ENCODE results near the gene LLGL1. TPM values are rescaled to one million over a fixed set of nuclear protein-coding genes. Genes with fewer than 3 reads are reported as not detected.

LLGL1 gene
- total and polyA plus RNA-seq, 2 donors from 2014 or later: 8.0 to 13.7 TPM

DNA sequence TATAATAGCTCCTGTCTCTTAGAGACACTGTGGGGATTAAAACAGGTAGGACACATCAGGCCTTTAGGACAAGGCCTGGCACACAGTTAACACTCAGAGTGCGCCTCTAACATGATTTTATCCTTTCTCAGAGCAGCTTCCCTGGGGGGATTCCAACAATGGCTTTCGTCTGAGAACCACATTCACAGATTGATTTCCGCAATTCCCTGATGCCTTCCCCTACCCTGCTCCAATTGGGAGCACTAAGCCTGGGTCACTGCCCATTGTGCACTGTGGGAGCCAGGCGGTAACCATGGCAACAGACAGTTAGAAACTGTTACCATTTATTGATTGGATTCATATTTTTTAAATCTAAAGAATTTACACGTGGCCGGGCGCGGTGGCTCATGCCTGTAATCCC is 47.7 kb upstream of the LLGL1 start:
- no peak for FAIRE-seq
- Histone ChIP-seq H3K27me3 (ENCODE audit: control insufficient read depth, insufficient read depth, low read length) (no peaks in the 10 kb centered on the region), H3K36me3 (ENCODE audit: control insufficient read depth in 2 of 3, insufficient read depth in 3 of 3, low read length in 3 of 3) (no peaks in the 10 kb centered on the region), H3K4me3 (ENCODE audit: low read length in 3 of 3) (no peak overlapping the region), H3K27ac (ENCODE audit: low read depth in 2 of 2, low read length in 2 of 2) (no peak overlapping the region), H3K9me3 (ENCODE audit: control insufficient read depth in 2 of 3, insufficient read depth in 1 of 3, low read length in 3 of 3) (no peaks in the 10 kb centered on the region), H3K4me1 (ENCODE audit: control insufficient read depth in 2 of 3, insufficient read depth in 2 of 3, low read depth in 1 of 3, low read length in 3 of 3) (peaks cover 0 to 6% (median 5%) of the 10 kb centered on the region in 3 donors), H3K9ac (ENCODE audit: low read length in 3 of 3) (no peak overlapping the region)
- no peak for DNase-seq
- intact Hi-C loops (cut with DNase I): no loop called here
- TF ChIP-seq, protein P1, sequence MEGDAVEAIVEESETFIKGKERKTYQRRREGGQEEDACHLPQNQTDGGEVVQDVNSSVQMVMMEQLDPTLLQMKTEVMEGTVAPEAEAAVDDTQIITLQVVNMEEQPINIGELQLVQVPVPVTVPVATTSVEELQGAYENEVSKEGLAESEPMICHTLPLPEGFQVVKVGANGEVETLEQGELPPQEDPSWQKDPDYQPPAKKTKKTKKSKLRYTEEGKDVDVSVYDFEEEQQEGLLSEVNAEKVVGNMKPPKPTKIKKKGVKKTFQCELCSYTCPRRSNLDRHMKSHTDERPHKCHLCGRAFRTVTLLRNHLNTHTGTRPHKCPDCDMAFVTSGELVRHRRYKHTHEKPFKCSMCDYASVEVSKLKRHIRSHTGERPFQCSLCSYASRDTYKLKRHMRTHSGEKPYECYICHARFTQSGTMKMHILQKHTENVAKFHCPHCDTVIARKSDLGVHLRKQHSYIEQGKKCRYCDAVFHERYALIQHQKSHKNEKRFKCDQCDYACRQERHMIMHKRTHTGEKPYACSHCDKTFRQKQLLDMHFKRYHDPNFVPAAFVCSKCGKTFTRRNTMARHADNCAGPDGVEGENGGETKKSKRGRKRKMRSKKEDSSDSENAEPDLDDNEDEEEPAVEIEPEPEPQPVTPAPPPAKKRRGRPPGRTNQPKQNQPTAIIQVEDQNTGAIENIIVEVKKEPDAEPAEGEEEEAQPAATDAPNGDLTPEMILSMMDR (IDR thresholded peaks at IDR 0.05; ENCODE audit: borderline replicate concordance, extremely low read depth, insufficient read depth): no peak

DNA sequence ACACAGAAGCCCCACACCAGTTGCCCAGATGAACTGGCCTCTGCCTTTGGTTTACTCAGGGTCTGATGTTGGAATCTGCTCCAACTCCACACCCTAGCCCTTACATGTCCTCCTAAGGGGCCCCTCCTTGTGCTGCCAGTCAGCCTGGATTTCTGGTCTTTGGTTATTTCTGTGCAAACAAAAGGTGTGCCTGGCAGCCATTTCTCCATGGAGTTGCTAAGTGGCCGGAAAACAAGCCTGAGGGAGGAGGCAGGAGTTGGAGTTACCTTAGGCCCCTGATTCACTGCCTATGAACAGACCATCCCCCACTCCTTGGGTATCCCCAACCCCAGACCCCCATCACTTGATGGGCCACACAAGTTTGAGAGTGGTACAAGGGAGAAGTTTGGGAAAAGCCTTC is 46.2 kb upstream of the LLGL1 start:
- intact Hi-C loops (cut with DNase I): no loop called here
- no peaks in the 10 kb centered on the region for H3K9me3 ChIP-seq (ENCODE audit: control insufficient read depth in 2 of 3, insufficient read depth in 1 of 3, low read length in 3 of 3)
- TF ChIP-seq, protein P1 (IDR thresholded peaks at IDR 0.05; ENCODE audit: borderline replicate concordance, extremely low read depth, insufficient read depth): no peak
- H3K9ac ChIP-seq (ENCODE audit: low read length in 3 of 3): no peak overlapping the region
- H3K27ac ChIP-seq (ENCODE audit: low read depth in 2 of 2, low read length in 2 of 2): no peak overlapping the region
- no peaks in the 10 kb centered on the region for H3K27me3 ChIP-seq (ENCODE audit: control insufficient read depth, insufficient read depth, low read length)
- no peak for FAIRE-seq
- no peak for DNase-seq
- no peaks in the 10 kb centered on the region for H3K36me3 ChIP-seq (ENCODE audit: control insufficient read depth in 2 of 3, insufficient read depth in 3 of 3, low read length in 3 of 3)
- H3K4me3 ChIP-seq (ENCODE audit: low read length in 3 of 3): no peak overlapping the region
- H3K4me1 ChIP-seq (ENCODE audit: control insufficient read depth in 2 of 3, insufficient read depth in 2 of 3, low read depth in 1 of 3, low read length in 3 of 3): peaks cover 0 to 6% (median 5%) of the 10 kb centered on the region in 3 donors

DNA sequence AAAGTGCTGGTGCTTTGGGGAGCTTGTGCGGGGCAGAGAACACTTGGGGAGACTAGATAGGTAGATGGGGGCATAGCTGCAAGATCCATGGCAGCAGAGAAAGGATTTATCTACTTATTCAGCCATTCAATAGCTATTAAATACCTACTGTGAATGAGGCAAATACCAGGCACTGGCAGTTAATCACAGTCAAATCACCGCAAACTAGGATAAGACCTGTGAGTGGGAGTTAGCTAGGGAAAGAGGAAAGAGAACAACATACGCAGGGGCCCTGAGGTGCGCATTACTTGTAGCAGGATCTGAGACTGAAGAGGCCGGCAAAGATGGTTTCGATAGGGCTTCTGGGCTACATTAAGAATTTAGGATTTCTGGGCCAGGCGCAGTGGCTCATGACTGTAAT is 45.6 kb upstream of the LLGL1 start:
- Histone ChIP-seq H3K4me1 (ENCODE audit: control insufficient read depth in 2 of 3, insufficient read depth in 2 of 3, low read depth in 1 of 3, low read length in 3 of 3) (peaks cover 0 to 6% (median 5%) of the 10 kb centered on the region in 3 donors), H3K27ac (ENCODE audit: low read depth in 2 of 2, low read length in 2 of 2) (no peak overlapping the region), H3K4me3 (ENCODE audit: low read length in 3 of 3) (no peak overlapping the region), H3K9me3 (ENCODE audit: control insufficient read depth in 2 of 3, insufficient read depth in 1 of 3, low read length in 3 of 3) (no peaks in the 10 kb centered on the region), H3K27me3 (ENCODE audit: control insufficient read depth, insufficient read depth, low read length) (no peaks in the 10 kb centered on the region), H3K36me3 (ENCODE audit: control insufficient read depth in 2 of 3, insufficient read depth in 3 of 3, low read length in 3 of 3) (no peaks in the 10 kb centered on the region), H3K9ac (ENCODE audit: low read length in 3 of 3) (no peak overlapping the region)
- FAIRE-seq (no peak), DNase-seq (peak in 2 of 5 donors; percentile 58 to 59)
- intact Hi-C loops (cut with DNase I): no loop called here
- TF ChIP-seq, protein P1 (IDR thresholded peaks at IDR 0.05; ENCODE audit: borderline replicate concordance, extremely low read depth, insufficient read depth): no peak

DNA sequence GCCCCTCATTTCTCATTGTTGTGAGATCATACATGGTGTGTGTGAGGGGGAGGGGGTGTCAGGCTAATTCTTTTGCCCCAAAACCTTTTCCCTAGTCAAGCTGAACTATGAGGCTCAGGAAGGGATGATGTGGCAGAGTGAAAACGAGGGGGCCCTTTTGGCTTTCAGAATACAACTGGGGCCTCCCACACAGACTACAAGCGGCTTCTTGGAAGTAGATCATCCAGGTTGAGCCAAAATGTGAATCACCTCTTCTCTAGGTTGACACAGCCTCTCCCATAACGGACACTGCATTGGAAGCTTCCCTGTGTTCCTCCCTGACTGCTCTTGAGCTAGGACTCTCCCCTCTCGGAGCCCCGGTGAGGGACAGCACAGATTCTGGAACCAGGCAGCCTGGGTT is 44.1 kb upstream of the LLGL1 start:
- Histone ChIP-seq H3K9me3 (ENCODE audit: control insufficient read depth in 2 of 3, insufficient read depth in 1 of 3, low read length in 3 of 3) (no peaks in the 10 kb centered on the region), H3K4me1 (ENCODE audit: control insufficient read depth in 2 of 3, insufficient read depth in 2 of 3, low read depth in 1 of 3, low read length in 3 of 3) (peaks cover 0 to 12% (median 6%) of the 10 kb centered on the region in 3 donors), H3K4me3 (ENCODE audit: low read length in 3 of 3) (no peak overlapping the region), H3K27ac (ENCODE audit: low read depth in 2 of 2, low read length in 2 of 2) (no peak overlapping the region), H3K9ac (ENCODE audit: low read length in 3 of 3) (no peak overlapping the region), H3K36me3 (ENCODE audit: control insufficient read depth in 2 of 3, insufficient read depth in 3 of 3, low read length in 3 of 3) (no peaks in the 10 kb centered on the region), H3K27me3 (ENCODE audit: control insufficient read depth, insufficient read depth, low read length) (no peaks in the 10 kb centered on the region)
- intact Hi-C loops (cut with DNase I): no loop called here
- FAIRE-seq (no peak), DNase-seq (no peak)
- TF ChIP-seq, protein P1 (IDR thresholded peaks at IDR 0.05; ENCODE audit: borderline replicate concordance, extremely low read depth, insufficient read depth): no peak
